Glutamatergic neuron (in vitro differentiated cells): ENCODE results near the gene PLCZ1. TPM values are rescaled to one million over a fixed set of nuclear protein-coding genes. Genes with fewer than 3 reads are reported as not detected.

Source experiments
- DNase-seq: peaks from one replicate; pipeline ENCODE4 v3.0.0; 2022
- H3K27ac Mint-ChIP-seq: one replicate; pipeline ENCODE4 v1.8.0; 2020; ENCODE audit warnings: mild to moderate bottlenecking, mixed read lengths, inconsistent platforms; ENCODE audit not compliant: unreplicated experiment
- H3K27me3 Mint-ChIP-seq: one replicate; pipeline ENCODE4 v1.8.0; 2020; ENCODE audit warnings: mild to moderate bottlenecking, moderate library complexity, mixed read lengths, inconsistent platforms; ENCODE audit not compliant: unreplicated experiment
- H3K36me3 Mint-ChIP-seq: one replicate; pipeline ENCODE4 v1.8.0; 2020; ENCODE audit warnings: mild to moderate bottlenecking, mixed read lengths, inconsistent platforms; ENCODE audit not compliant: unreplicated experiment
- H3K4me1 Mint-ChIP-seq: one replicate; pipeline ENCODE4 v1.8.0; 2020; ENCODE audit warnings: mild to moderate bottlenecking, low read depth, mixed read lengths, inconsistent platforms; ENCODE audit not compliant: unreplicated experiment
- H3K4me3 Mint-ChIP-seq: one replicate; pipeline ENCODE4 v1.8.0; 2020; ENCODE audit warnings: mild to moderate bottlenecking, mixed read lengths, inconsistent platforms; ENCODE audit not compliant: unreplicated experiment
- H3K9me3 Mint-ChIP-seq: one replicate; pipeline ENCODE4 v1.8.0; 2020; ENCODE audit warnings: mild to moderate bottlenecking, moderate library complexity, mixed read lengths, inconsistent platforms; ENCODE audit not compliant: unreplicated experiment
- CTCF ChIP-seq: fragments of 200-600 bp; sonication (generic); IDR thresholded peaks from one replicate; pipeline ENCODE4 v1.5.0; 2021; ENCODE audit not compliant: partially characterized antibody, unreplicated experiment
- total RNA-seq: library from RNA; stranded (reverse); fragmentation: NEBNext Ultra II Directional; extraction: Animal tissue kit (Norgen Biotek cat#: 25700); gene quantifications from one replicate; pipeline ENCODE4 v1.2.1, GENCODE V29; 2021; ENCODE audit not compliant: unreplicated experiment

PLCZ1 gene
- total RNA-seq, 1 donor from 2014 or later: not detected

- no peaks in the 10 kb centered on the region for H3K9me3 Mint-ChIP-seq
- no peak for DNase-seq
- H3K27me3 Mint-ChIP-seq: no peaks in the 10 kb centered on the region
- no peaks in the 10 kb centered on the region for H3K4me1 Mint-ChIP-seq
- H3K4me3 Mint-ChIP-seq: no peak overlapping the region
- H3K36me3 Mint-ChIP-seq: no peaks in the 10 kb centered on the region
- TF ChIP-seq CTCF: no peak
- H3K27ac Mint-ChIP-seq: no peak overlapping the region
Observed at GRCh38 chr12:18690653-18691052, 47.2 kb downstream of the PLCZ1 start.

GRCh38 chr12:18689771-18690170, 48.0 kb downstream of the PLCZ1 start:
- no peaks in the 10 kb centered on the region for H3K9me3 Mint-ChIP-seq
- H3K27me3 Mint-ChIP-seq: no peaks in the 10 kb centered on the region
- TF ChIP-seq CTCF: no peak
- DNase-seq: no peak
- no peak overlapping the region for H3K27ac Mint-ChIP-seq
- no peaks in the 10 kb centered on the region for H3K4me1 Mint-ChIP-seq
- H3K4me3 Mint-ChIP-seq: no peak overlapping the region
- H3K36me3 Mint-ChIP-seq: no peaks in the 10 kb centered on the region

GRCh38 chr12:18684430-18684829, 53.4 kb downstream of the PLCZ1 start:
- no peak for DNase-seq
- Mint-ChIP-seq H3K4me1 (no peaks in the 10 kb centered on the region), H3K9me3 (no peaks in the 10 kb centered on the region), H3K27ac (no peak overlapping the region), H3K36me3 (no peaks in the 10 kb centered on the region), H3K27me3 (no peaks in the 10 kb centered on the region), H3K4me3 (no peak overlapping the region)
- TF ChIP-seq CTCF: no peak

GRCh38 chr12:18683327-18684013, 54.3 kb downstream of the PLCZ1 start:
- Mint-ChIP-seq H3K9me3 (no peaks in the 10 kb centered on the region), H3K27ac (no peak overlapping the region), H3K36me3 (no peaks in the 10 kb centered on the region), H3K27me3 (no peaks in the 10 kb centered on the region), H3K4me3 (no peak overlapping the region), H3K4me1 (no peaks in the 10 kb centered on the region)
- TF ChIP-seq CTCF: no peak
- no peak for DNase-seq

- Mint-ChIP-seq H3K27ac (no peak overlapping the region), H3K36me3 (no peaks in the 10 kb centered on the region), H3K4me1 (no peaks in the 10 kb centered on the region), H3K4me3 (no peak overlapping the region), H3K27me3 (no peaks in the 10 kb centered on the region), H3K9me3 (no peaks in the 10 kb centered on the region)
- no peak for TF ChIP-seq CTCF
- no peak for DNase-seq
Observed at GRCh38 chr12:18681818-18682217, 56.0 kb downstream of the PLCZ1 start.
